ENCODE data around the gene COL8A2.

COL8A2 gene

GRCh38 chr1:36088577-36089392 lies 36.2 kb downstream of the COL8A2 start, which contains the start of gene ADPRS:
ADPRS (plus strand) TSS chr1:36088892; CDS start chr1:36088905, 13 bp downstream.
- DNase-seq: peak; percentile 94

DNA sequence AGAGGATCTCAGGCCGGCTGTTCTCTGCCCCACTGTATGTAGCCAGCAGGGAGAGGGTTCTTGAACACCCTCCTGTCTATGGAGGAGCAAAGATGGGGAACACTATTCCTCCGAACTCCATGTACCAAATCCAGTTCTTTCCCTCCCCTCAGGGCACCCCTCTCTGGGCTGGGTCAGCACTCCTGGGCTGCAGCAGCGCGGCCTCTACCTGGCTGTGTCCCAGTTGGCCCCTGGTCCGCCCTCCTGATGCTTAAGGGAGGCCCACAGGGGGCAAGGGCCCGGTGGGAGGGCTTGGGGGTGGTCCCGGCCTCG lies 36.8 kb downstream of the COL8A2 start:
- no peak for DNase-seq

DNA sequence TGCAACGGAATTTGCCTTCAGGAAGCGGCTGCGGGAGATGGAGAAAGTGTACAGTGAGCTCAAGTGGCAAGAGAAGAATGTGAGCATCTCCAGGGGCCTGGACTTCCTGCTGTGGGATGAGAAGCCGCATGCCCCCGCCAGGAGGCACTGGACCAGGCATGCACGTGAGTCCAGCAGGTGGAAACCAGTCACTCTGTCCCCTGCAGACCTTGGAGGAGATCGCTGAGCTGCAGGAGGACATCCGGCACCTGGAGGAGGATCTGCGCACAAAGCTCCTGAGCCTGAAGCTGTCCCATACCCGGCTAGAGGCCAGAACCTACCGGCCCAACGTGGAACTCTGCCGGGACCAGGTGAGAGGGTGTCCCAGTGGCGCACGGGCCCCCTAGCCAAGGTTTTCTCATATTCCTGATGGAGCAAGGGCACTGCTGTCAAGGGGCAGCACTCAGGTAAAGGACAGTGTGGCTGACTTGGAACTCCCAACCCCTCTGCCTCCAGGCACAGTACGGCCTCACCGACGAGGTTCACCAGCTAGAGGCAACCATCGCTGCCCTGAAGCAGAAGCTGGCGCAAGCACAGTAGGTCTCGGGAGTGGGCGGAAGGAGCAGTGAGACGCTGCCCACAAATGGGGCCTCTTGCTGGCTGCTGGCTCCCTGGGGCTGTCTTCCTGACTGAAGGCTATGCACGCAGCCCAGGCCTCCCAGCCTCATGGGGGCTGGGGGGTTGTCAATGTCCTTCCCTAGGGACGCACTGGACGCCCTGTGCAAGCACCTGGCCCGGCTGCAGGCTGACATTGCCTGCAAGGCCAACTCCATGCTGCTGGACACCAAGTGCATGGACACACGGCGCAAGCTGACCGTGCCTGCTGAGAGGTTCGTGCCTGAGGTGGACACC lies 37.5 kb downstream of the COL8A2 start:
- peak; percentile 26 for DNase-seq

DNA sequence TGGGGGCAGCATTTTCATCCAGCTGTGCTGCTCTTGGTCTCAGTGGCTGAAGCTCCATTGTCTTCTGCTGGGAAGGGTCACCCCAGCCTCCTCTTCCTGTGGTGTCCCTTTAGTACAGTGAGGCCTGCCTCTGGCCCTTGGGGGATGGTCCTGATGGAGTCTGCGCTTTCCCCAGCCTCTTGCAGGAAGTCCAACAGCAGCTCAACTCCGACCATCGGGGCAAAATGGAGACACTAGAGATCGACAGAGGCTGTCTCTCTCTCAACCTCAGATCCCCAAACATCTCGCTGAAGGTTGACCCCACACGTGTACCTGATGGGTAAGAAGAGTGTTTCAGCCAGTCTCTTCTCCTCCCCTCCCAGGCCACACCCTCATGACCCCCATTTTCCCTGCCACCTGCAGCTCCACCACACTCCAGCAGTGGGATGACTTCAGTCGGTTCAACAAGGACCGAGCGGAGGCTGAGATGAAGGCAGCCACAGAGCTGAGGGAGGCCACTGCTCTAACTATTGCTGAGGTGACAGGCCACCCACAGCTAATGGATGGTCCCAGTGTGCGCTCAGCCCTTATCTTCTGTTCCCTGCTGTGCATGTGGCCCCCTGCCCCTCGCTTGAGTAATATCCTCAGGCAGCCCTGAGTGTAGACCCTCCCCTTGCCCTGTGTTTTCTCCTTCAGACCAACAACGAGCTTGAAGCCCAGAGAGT lies 38.3 kb downstream of the COL8A2 start:
- DNase-seq: no peak

DNA sequence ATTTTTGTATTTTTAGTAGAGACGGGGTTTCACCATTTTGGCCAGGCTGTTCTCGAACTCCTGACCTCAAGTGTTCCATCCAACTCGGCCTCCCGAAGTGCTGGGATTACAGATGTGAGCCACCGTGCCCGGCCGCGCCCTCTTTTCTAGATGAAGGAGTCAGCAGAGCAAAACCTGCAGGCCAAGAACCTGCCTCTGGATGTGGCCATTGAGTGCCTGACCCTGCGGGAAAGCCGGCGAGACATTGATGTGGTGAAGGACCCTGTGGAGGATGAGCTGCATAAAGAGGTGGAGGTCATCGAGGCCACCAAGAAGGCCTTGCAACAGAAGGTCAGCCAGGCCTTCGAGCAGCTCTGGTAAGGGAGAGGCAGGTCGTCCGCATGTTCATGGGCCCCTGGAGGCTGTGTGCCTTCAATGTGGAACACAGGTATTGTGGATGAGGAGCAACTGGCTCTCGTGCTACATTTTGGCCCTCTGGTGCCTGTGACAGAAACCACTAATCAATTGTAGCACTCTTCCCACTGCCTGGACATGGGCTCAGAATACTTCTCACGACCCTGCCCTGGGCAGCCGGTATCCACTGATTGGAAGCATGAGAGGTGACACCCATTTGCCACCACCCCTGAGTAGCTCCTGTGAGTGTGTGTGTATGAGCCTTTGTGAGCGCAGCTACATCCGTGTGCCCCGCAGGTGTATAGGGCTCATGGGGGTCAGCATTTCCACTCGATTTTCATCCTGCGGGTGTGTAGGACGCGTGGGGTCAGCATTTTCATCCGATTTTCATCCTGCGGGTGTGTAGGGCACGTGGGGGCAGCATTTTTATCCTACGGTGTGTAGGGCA lies 39.1 kb downstream of the COL8A2 start:
- no peak for DNase-seq

DNA sequence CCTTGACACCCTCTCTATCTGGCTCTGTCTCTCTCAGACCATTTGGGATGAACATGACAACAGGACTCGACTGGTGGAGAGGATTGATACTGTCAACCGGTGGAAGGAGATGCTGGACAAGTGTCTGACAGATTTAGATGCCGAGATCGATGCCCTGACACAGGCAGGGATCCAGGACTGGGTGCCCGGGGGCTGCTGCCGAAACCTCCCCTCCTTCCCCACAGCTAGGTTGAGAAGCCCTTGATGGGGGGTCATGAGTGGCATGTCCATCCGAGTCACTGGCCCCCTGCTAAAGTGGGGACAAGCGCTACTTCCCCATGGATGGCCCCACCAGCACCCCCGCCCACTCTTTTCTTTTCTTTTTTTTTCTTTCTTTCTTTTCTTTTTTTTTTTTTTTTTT lies 39.9 kb downstream of the COL8A2 start:
- DNase-seq: no peak

DNA sequence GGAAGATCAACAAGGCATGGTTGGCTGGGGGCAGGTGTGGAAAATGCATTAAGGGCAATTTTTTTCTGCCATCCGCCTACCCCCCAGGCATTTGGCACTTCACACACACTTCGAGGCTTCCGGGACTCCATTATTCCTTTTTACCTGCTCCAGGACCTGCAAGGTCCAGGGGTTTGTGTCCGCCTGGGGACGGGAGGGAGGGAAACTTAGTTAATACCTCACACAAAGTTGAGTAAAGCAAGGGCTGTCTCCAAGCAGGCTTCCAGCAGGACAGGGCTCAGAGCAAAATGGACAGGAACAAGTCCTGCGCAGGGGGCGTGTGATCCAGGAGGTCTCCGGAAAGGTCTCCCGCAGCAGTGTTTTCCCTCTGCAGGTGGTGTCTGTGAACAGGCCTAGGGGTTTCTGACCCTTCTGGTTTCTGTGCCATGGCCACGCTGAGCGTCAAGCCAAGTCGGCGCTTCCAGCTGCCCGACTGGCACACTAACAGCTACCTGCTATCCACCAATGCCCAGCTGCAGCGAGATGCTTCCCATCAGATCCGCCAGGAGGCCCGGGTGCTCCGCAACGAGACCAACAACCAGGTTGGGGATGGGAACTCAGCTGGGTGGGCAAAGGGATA lies 40.4 kb downstream of the COL8A2 start:
- DNase-seq: peak; percentile 17

DNA sequence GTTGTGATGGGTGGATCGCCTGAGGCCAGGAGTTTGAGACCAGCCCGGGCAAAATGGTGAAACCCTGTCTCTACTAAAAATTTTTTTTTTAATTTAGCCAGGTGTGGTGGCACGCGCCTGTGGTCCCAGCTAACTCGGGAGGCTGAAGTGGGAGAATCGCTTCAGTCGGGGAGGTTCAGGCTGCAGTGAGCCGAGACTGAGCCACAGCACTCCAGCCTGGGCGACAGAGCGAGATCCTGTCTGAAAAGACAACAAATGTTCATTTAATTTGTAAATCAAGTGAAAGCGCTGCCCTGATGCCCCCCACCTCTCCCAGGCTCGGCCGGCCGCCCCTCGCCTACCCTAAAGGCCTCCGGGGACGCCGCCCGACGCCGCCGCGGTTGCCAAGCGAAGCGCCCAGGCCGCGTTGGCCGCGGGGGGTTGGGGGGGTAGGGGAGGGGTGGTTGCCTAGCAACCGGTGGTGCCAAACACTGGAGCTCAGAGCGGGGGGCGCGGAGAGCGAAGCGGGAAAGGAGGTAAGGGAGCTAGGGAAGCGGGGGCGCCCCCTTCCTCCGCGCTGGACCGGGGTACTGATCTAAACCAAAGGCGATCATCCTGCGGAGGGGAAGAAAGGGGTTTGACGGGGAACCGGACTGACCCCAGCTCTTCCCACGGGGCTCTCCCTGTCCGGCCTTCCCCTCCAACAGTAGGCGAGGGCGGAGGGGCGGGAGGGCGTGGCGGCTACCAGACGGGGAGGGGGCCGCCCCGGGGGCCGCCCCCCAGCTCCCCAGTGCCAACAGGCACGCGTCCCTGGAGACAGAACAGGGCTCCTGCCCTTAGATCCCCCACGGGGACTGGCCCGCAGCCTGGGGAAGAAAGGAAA lies 41.2 kb downstream of the COL8A2 start, which contains the start of gene TEKT2:
Gene TEKT2 (plus strand): TSS at position 460 of the 862 bp plus-strand sequence. CDS start 828 bp downstream, outside the sequence.
- peak; percentile 84 for DNase-seq

DNA sequence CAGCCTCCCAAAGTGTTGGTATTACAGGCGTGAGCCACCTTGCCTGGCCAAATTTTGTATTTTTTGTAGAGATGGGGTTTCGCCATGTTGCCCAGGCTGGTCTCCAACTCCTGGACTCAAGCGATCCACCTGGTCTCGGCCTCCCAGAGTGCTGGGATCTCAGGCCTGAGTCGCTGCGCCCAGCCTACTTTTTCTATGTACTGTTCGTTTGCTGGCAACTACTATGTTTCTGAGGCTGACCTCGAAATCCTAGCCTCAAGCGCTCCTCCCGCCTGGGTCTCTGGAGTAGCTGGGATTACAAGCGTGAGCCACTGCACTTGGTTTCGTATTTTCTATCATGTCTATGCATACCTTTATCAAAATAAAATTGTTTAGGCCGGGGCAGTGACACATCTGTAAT lies 41.8 kb downstream of the COL8A2 start:
- DNase-seq: no peak

GRCh38 chr1:36081926-36082485 lies 43.0 kb downstream of the COL8A2 start:
- DNase-seq: no peak

DNA sequence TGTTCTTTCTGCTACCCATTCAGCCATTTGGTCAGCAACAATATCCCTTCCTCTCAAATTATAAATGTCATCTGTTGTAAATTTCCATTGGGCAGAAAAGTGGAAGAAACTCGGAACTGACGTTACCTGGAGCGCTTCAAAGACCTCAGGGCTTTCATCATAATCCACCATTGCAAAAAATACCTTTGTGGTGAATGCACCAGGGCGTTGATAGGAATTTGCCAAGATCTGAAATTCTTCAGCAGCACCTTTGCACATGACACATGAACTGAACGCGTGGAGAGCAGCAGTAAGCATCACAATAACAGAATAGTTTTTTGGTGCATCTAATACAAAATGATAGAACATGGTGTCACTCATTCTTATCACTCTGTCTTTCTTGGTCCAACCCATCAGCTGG lies 44.2 kb downstream of the COL8A2 start:
- DNase-seq: no peak

- DNase-seq: no peak
Observed at GRCh38 chr1:36080236-36080635, 44.8 kb downstream of the COL8A2 start.

DNA sequence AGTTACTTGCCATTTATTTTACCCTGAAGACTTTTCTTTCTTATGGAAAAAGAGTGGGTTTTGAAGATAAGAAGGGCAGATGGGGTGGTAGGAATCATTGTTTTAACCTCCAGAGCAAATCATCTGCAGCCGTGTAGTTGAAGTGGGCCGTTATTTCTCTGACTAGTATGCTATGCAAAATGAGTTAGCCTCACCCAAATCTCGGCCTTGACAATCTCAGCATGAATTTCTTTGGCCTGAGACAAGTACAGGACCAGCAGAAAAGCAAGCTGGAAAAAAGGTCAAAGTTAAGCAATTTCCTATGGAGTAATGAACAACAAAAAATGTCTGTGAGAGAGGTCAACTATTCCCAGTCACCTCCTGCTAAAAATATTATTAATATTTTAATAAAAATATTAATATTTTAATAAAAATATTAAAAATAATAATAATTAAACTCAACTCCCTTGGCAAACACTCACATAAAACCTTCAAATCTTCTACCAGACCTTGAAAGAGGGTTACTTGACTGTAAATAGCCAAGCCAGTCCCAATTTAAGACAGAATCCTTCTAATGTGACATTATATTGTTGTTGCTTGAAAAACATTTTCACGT lies 47.9 kb downstream of the COL8A2 start:
- no peak for DNase-seq

DNA sequence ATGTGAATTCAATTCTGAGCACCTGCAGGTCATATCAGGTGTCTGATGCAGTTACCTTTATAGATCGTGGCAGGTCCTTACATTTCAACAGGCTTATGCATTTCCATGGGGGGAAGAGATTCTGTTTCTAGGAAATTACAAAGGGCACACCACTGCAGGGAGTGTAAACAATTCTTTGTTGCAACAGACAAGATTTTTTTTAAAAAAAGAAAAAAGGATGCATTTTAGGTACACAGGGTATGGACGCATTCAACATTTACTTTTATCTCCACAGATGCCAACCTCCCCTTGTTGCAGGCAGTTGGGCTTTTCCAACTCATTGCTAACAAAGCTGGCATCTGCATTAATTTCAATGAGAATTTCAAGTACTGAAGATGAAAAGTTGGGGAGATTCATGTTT lies 54.7 kb downstream of the COL8A2 start:
- DNase-seq: no peak

DNA sequence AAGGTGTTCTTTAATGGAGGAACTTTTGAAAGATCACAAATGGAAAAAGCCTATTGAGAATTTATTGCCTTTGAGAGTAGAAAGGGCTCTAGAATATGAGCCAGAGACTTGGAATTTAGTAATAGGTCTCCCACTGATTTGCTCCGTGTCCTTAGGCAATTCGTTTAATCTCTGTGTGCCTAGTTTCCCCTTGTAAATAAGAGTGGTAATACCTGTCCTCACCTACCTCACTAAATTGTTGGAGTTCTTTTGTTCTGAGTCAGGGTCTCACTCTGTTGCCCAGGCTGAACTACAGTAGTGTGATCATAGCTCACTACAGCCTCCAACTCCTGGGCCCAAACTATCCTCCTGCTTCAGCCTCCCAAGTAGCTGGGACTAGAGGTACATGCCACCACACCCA lies 56.2 kb downstream of the COL8A2 start:
- DNase-seq: no peak

GRCh38 chr1:36067871-36068270 lies 57.2 kb downstream of the COL8A2 start:
- DNase-seq: no peak

- DNase-seq: no peak
Observed at GRCh38 chr1:36062315-36062714, 62.7 kb downstream of the COL8A2 start.

DNA sequence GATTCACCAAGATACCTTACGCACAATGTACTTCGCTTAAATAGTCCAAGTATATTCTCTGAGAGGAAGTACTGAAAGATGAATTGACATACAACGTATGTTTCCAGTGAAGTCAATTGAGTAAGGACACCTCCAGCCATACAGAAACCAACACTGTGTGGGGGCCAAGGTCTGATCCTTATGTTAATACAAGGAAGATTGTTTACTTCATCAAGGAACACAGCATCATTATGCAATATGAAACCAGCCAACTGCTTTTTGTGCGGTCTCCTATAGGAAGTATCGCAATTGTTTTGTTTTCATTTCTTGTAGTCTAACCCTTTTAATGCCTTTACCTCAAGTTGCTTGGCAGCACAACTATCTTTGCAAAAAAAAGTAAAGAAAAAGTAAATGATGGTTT lies 69.3 kb downstream of the COL8A2 start:
- DNase-seq: no peak

DNA sequence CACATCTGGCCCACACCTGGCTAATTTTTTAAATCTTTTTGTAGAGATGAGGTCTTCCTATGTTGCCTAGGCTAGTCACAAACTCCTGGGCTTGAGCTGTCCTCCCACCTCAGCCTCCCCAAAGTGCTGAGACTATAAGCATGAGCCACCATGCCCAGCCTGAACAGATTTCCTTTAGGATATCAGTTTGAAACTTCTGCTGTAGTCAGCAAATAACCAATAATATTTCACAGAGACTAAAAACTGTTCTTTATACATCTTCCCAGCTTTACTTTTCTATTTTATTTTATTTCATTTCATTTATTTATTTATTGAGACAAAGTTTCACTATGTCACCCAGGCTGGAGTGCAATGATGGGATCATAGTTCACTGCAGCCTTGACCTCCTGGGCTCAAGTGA lies 71.0 kb downstream of the COL8A2 start:
- no peak for DNase-seq

DNA sequence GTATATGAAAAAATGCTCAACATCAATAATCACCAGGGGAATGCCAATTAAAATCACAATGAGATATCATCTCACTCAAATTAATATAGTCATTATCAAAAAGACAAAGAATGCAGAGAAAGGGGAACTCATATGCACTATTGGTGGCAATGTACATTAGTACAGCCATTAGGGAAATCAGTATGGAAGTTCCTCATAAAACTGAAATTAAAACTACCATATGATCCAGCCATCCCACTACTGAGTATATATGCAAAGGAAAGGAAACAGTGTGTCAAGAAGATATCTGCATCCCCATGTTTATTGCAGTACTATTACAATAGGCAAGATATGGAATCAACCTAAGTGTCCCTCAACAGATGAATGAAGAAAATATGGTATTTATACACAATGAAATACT lies 73.2 kb downstream of the COL8A2 start:
- no peak for DNase-seq

Data from femur (tissue), 1 donor.